ENCODE data around the gene AGRN. TPM values are rescaled to one million over a fixed set of nuclear protein-coding genes. Genes with fewer than 3 reads are reported as not detected.
A peak's percentile ranks its signal among the peaks of the same experiment; 100 is the strongest.
"Not testable (repeated sequence)": the region's sequence is repeated elsewhere in the genome, so short reads cannot be mapped to it uniquely, and the experiment has no call there.

AGRN gene
- 37.0 and 52.1 TPM in 2 replicates for total RNA-seq (2014; rRNA removed; shearing (Covaris generic))

DNA sequence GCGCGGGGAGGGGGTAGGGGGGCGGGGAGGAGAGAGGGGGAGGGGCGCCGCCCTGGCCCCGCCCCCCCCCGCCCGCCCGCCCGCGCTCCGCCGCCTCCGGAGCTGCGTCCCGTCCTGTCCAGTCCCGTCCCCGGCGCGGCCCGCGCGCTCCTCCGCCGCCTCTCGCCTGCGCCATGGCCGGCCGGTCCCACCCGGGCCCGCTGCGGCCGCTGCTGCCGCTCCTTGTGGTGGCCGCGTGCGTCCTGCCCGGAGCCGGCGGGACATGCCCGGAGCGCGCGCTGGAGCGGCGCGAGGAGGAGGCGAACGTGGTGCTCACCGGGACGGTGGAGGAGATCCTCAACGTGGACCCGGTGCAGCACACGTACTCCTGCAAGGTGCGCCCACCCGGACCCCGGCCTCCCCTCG lies at the start of gene AGRN:
AGRN (plus strand) TSS at position 121 of the 405 bp plus-strand sequence; CDS start at position 174, 53 bp downstream.
- no peak for DNase-seq (ENCODE audit: low spot score)

- DNase-seq (ENCODE audit: low spot score): no peak
These were observed 49.5 kb upstream of the AGRN start for GRCh38 chr1:970242-970972.

DNA sequence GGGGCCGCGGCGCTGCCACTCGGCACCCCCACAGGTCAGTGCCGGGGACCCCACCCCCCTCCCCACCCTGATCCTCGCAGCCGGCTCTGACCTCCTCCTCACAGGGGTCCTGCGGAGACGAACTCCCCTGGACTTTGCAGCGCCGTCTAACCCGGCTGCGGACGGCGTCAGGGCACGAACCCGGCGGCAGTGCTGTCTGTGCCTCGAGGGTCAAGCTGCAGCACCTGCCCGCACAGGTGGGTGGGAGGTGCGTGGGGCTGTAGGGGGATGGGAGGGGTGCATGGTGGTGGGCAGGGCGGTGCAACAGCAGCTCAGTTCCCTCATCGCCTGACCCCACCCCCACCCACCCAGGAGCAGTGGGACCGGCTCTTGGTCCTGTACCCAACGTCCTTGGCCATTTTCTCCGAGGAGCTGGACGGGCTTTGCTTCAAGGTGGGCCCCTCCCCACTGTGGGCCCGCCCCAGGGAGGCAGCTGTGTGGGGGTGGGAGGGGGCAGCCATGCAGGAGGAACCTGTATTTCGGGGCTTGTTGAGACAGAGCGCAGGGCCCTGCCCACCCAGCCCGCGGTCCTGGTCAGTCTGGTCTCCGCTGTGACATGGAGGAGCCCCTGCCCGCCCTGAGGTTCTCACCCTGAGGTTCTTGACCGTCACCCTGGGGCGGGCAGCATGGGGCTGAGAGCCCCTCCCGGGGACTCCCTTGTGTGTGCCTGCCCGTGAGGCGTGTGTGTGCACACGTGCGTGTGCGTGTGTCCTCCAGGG lies 48.8 kb upstream of the AGRN start:
- no peak for DNase-seq (ENCODE audit: low spot score)

- no peak for DNase-seq (ENCODE audit: low spot score)
These were observed 48.0 kb upstream of the AGRN start for GRCh38 chr1:971751-972506.

DNA sequence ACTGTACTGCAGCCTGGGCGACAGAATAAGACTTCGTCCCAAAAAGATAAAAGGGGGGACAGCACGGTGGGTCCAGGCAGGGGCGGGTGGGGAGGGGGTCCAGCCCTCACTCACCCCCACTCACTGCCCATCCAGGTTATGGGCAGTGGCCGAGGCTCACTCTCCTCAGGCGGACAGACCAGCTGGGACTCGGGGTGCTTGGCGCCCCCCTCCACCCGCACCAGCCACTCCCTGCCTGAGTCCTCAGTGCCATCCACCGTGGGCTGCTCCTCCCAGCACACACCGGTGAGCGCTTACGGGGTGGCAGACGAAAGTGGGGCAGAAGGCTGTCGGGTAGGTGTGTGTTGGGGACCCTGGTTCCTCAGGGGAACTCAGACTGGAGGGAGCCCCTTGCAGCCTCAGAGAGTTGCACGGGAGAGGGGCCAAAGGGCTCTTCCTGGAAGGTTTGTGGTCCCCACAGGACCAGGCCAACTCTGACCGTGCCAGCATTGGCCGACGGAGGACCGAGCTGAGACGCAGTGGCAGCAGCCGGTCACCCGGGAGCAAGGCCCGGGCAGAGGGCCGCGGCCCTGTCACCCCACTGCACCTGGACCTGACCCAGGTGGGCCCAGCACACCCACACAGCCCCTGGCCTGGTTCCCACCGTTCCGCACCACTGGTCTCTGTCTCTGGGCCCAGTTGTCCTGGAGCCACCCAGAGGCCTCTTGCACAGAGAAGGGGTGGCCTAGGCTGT lies 47.0 kb upstream of the AGRN start:
- no peak for DNase-seq (ENCODE audit: low spot score)

DNA sequence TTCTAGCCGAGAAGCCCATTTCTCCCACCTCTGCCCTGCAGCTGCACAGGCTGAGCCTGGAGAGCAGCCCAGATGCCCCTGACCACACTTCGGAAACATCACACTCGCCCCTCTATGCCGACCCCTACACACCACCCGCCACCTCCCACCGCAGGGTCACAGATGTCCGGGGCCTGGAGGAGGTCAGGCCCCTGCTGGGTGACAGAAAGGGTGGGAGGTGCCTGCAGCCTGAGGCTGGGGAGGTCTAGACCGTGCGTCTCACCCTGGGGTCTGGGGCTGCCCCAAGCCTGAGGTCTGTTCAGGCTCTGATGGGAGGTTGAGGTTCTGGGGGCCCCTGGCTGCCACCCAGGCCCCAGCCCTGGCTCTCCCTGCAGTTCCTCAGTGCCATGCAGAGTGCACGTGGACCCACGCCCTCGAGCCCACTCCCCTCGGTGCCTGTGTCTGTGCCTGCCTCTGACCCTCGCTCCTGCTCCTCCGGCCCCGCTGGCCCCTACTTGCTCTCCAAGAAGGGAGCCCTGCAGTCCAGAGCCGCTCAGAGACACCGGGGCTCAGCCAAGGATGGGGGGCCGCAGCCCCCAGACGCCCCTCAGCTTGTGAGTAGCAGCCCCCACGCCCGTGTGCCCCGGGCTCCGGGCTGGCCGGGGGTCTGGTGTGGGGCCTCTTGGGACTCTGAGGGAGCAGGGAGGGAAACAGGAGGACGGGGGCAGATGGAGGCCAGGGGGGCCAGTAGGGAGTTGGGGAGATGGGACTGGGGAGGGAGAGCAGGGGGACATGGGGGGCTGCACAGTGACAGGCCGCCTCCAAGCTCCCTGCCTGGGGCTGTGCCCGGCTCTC lies 46.2 kb upstream of the AGRN start:
- no peak for DNase-seq (ENCODE audit: low spot score)

DNA sequence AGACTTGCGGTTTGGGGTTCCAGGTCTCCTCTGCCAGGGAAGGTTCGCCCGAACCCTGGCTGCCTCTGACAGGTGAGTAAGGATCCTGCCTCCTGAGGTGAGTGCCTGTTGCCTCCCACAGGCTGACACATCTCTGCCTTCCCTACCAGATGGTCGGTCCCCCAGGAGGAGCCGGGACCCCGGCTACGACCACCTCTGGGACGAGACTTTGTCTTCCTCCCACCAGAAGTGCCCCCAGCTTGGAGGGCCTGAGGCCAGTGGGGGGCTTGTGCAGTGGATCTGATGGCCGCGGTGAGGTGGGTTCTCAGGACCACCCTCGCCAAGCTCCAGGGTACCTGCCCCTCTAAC lies 45.7 kb upstream of the AGRN start:
- no peak for DNase-seq (ENCODE audit: low spot score)

GRCh38 chr1:974687-975328 lies 45.1 kb upstream of the AGRN start:
- no peak for DNase-seq (ENCODE audit: low spot score)

DNA sequence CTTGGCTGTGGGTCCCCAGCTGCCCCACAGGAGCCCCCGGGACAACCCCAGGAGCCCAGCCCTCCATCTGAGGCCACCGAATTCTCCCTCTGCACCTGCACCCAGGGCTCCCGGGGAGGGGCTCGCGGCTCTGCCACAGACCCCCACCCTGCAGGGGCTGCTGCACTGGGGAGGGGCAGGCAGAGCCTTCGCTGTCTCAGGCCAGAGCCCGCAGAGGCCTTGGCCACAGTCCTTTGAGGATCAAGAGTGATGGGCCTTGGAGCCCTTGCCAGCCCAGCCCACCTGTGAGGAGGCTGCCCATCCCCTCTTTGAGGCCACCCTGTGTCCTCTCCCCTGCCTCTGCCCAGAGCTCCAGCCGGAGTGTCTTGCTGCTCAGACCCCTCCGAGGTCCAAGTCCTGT lies 44.6 kb upstream of the AGRN start:
- no peak for DNase-seq (ENCODE audit: low spot score)

- peak; percentile 80 for DNase-seq (ENCODE audit: low spot score)
These were observed 43.8 kb upstream of the AGRN start for GRCh38 chr1:975896-976683.

GRCh38 chr1:976791-977190 lies 43.1 kb upstream of the AGRN start:
- DNase-seq (ENCODE audit: low spot score): not testable (repeated sequence)

DNA sequence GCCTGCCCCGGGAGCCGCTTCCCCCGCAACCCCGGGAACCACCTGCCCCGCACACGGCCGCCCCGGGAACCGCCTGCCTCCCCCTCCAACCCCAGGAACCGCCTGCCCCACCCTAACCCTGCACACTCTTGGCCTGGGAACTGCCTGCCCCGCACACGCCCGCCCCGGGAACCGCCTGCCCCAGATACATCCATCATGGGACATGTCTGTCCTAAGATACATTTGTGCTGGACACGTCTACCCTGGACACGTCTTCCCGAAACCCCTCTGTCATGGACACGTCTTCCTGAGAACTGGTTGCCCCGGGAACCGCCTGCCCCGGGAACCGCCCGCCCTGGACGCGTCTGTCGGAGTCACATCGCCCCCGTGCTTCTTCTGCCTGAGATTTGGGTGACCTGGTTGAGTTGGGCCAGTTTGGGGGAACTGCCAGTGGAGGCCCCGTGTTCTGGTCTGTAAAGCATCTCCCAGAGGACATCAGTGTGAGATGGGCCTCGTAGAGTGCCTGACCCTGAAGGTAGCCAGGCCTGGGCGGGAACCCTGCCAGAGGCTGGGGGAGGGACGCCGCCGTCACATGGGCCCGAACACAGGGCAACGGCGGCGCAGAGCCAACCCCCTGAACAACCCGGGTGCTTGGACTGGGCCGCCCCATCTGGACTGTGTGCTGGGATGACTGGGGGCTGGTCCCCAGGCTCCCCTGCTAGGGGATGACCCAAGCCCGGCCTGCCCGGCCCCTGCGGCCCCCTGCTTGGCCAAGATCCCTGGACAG lies 41.7 kb upstream of the AGRN start:
- no peak for DNase-seq (ENCODE audit: low spot score)

DNA sequence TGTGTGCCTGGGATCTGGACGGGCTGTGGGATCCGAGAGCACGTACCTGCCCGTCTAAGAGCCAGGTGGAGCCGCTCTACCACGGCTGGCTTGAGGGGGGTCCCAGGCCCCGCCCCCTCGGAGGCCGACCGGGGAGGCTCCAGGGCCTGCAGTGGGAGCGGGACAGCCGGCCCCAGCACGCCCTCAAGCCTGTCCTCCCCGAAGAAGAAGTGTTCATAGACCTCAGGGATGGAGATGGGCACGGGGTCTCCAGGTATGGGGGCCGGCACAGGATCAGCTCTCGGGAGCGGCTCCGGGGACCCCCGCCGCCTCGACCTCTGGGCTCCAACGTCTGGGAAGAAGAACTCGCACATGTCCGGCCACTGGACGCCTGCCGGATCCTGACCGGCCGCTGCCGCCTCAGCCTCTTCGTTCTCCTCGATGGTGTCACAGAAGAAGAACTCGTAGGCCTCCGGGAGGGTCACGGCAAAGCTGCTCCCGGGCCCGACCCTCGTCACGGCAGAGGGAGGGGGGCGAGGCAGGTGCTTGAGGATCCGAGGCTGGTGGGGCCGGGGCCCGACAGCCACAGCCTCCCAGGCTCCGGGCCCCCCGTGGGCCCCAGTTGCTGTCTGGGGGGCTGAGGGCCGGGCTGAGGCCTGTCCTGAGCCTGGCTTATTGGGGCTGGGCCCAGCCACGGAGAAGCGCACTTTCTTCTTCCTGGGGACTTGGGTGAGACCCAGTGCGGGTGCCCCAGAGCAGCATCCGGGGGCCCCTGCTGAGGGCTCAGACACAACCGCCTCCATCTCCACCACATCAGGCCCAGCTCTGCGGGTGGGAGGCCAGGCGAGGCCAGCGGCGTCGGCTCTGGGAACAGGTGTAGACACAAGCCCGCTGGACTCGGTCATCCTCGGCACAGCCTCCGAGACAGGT lies 40.8 kb upstream of the AGRN start:
- DNase-seq (ENCODE audit: low spot score): no peak

DNA sequence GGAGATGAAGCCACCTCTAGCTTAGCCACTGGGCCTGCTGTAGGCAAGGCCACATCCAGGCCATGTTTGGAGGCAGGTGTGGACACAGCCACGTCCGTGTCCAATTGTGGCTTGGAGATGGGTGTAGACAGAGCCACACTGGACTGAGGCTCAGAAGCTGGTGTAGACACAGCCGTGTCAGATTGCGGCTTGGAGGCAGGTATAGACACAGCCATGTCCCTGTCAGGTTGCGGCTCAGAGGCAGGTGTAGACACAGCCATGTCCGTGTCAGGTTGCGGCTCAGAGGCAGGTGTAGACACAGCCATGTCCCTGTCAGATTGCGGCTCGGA lies 40.2 kb upstream of the AGRN start:
- DNase-seq (ENCODE audit: low spot score): no peak

- no peak for DNase-seq (ENCODE audit: low spot score)
These were observed 39.8 kb upstream of the AGRN start for GRCh38 chr1:980137-980571.

- DNase-seq (ENCODE audit: low spot score): no peak
These were observed 39.1 kb upstream of the AGRN start for GRCh38 chr1:980602-981395.

GRCh38 chr1:981491-981954 lies 38.4 kb upstream of the AGRN start:
- no peak for DNase-seq (ENCODE audit: low spot score)

Data from H4 (cell line).